NCI-H1048 (cell line): ENCODE data around the gene GUCA2B.

ENCODE experiments used
- DNase-seq: peaks from one replicate; lab custom pipeline; 2025; lab: John Stamatoyannopoulos, UW

The GUCA2B gene

DNA sequence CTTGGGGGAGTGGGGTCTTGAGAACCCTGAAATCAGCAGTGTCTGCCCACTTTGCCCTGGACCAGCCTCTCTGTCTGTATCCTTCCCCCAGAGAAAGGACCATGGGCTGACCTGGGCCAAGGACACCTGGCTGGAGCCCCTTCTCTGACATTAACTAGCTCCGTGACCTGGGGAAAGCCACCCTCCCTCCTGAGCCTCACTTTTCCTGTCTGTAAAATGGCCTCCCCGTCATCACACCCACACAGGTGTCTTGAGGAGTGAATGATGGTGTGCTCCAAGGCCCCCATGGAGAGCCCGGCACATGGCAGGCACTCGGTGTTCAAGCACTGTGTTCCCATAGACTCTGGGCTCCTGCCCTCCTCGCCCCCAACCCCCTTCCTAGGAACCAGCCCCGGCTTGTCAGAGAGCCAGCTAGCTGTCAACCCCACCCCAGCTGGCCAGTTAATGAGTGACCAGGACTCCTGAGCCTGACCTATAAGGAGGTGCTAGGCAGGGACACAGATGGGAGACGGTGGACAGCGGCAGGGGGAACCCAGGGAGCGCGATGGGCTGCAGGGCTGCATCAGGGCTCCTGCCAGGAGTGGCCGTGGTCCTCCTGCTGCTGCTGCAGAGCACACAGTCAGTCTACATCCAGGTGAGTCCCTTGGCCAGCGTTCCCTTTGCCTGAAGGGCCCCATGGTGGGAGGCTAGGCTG lies at the start of gene GUCA2B:
Gene GUCA2B (plus strand): TSS at position 504 of the 694 bp plus-strand sequence. CDS start 41 bp downstream, at position 545.
- DNase-seq, result no peak

DNA sequence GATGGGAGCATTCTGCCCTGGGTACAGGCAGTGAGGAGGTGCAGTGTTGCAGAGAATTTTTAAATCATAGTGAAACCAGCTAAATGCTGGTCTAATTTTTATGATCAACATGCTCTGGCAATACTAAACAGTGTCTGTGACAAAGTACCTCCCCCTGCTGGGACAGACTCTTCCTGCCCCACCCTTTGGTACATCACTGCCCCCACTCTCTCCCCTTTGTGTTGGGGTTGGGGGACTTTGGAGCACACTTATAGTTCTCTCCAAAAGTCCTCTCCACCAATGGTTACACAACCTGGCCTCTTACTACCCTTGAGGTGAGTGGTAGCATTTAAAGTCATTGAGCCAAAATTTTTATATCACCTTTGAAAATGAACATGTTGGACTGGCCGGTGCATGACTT lies 48.2 kb upstream of the GUCA2B start:
- DNase-seq, result no peak

DNA sequence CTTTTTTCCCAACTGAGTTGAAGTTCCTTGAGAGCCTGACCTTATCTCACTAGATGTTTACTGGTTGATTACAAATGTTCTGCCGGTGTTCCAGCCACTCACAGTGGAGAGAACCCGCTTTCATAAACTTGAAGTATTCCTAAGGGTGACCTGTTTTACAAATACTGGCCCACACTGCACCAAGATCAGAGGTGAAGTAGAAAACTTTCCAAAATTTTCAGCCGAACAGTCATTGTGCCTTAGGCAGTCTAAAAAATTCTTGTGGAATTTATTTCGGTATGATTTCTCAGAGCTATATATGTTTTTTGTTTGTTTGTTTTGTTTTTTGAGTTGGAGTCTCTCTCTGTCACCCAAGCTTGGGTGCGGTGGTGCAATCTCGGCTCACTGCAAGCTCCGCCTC lies 44.9 kb upstream of the GUCA2B start:
- no peak for DNase-seq

- DNase-seq, result no peak
These were observed 43.6 kb upstream of the GUCA2B start for GRCh38 chr1:42109600-42109999.

GRCh38 chr1:42114229-42114628 lies 39.0 kb upstream of the GUCA2B start:
- no peak for DNase-seq

DNA sequence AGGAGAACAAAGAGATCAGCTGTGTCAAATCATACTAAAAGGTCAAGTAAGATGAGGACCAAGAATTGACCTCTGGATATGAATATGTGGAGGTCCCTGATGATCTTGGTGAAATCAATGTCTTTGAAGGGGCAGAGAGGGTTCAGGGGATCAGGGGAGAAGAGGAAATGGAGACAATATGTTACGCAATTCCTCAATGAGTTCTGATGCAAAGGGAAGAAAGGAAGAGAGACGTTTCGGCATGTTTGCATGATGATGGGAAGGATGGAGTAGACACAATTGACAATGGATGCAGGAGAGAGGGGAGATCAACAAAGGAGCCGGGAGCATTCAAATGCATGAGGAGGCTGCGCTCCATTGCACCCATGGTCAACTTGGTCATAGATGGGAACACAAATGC lies 36.0 kb upstream of the GUCA2B start:
- DNase-seq, result no peak

- DNase-seq, result no peak
These were observed 35.1 kb upstream of the GUCA2B start for GRCh38 chr1:42118125-42118524.

- DNase-seq, result no peak
These were observed 30.8 kb upstream of the GUCA2B start for GRCh38 chr1:42122408-42122807.

- DNase-seq, result no peak
These were observed 27.7 kb upstream of the GUCA2B start for GRCh38 chr1:42125552-42125951.

GRCh38 chr1:42127767-42128166 lies 25.4 kb upstream of the GUCA2B start:
- DNase-seq, result no peak

- no peak for DNase-seq
These were observed 24.7 kb upstream of the GUCA2B start for GRCh38 chr1:42128499-42128898.

DNA sequence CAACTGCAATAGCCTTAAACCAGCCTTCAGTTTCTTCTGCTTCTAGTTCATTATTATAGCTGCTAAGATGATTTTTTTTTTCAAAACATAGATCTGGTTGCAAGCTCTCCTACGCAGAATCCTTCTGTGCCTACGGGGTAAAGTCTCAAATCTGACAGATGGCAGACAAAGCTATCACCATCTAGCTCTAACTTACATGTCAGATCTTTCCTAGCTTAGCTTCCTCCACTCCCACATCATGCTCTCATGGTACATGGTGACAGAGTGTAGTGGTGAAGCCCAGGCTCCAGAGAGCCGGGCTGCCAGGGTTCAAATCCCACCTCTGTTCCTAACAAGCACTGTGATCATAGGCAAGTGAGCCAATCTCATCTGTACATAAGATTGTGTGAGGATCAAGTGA lies 24.2 kb upstream of the GUCA2B start:
- no peak for DNase-seq

- no peak for DNase-seq
These were observed 23.0 kb upstream of the GUCA2B start for GRCh38 chr1:42130061-42130660.

DNA sequence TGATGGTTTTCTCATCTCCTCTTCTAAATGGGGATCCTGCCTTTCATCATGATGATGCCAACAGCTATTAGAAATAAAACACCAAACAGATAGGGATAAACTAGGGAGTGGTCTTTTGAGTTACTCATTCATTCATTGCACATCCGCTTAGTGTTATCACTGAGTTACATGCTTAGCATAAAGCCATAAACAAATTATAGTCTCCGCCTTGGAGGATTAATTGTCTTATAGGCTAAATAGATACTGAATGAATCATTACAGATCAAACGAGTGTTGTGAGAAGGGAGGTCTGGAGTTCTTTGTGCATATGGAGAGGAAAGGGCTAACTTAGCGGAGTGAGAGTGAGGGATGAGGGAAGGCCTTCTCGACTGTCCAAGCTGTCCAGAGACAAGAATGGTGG lies 19.8 kb upstream of the GUCA2B start:
- no peak for DNase-seq

DNA sequence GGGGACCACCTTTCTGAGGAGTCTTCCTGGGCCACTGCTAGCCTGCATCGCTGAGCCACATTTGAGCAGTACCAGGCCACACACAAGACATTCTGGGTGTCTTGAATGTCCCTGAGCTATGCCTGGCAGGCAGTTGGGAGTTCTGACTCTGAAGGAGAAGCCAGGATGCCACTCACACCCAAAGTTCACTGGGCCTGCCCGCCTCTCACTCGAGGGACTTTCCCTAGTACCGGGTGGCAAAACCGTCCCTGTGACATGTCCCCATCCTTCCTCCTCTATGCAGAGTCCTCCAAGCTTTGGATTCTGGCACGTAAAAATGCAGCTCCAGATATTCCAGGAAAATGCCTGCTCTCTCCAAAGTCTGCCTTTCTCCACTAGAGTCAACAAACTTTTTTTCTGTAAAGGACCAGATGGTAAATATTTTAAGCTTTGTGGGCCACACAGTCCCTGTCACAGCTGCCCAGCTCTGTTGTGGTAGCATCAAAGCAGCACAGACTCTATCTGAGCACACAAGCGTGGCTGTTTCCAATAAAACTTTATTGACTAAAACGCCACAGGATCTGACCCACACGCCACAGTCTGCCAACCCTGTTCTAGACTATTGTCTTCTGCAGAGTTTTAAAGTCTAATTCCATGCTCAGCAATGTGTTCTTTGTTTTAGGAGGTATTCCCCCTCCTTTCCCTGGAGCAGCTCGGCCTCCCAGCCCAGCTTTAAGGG lies 19.2 kb upstream of the GUCA2B start:
- no peak for DNase-seq

DNA sequence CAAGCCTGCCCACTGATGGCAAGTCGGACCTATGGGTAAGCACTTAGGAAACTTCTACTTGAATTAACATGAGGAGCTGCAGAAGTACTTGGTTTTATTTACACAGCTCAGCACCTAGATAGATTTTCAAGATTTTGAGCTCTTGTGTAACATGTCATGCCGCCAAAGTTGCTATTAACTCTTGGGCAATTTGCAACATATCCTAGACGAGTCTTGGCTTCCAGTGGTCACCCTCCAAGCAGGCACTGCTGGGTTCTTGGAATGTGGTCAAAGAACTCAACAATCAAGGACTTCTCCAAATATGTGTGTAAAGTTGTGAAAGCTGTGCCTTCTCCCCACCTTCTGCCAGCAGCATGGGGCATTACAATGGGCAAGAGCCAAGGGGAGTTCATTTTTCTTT lies 17.8 kb upstream of the GUCA2B start:
- no peak for DNase-seq

- DNase-seq, result no peak
These were observed 16.7 kb upstream of the GUCA2B start for GRCh38 chr1:42136466-42136865.

GRCh38 chr1:42137766-42138165 lies 15.4 kb upstream of the GUCA2B start:
- DNase-seq, result no peak

- DNase-seq, result no peak
These were observed 14.6 kb upstream of the GUCA2B start for GRCh38 chr1:42138586-42138985.

DNA sequence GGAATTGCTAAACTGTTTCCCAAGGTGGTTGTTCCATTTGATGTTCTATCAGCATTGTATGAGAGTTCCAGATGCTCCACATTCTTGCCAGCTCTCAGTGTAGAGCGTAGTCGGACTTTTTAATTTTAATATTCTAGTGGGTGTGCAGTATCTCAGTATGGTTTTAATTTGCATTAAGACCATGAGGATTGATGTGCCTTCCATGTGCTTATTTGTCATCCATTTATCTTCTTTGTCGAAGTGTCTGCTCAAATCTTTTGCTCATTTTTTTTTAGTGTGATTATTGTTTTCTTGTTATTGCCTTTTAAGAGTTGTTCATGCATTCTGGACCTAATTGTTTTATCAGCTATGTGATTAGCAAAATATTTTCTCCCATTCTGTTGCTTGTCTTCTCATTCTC lies 13.8 kb upstream of the GUCA2B start:
- no peak for DNase-seq

DNA sequence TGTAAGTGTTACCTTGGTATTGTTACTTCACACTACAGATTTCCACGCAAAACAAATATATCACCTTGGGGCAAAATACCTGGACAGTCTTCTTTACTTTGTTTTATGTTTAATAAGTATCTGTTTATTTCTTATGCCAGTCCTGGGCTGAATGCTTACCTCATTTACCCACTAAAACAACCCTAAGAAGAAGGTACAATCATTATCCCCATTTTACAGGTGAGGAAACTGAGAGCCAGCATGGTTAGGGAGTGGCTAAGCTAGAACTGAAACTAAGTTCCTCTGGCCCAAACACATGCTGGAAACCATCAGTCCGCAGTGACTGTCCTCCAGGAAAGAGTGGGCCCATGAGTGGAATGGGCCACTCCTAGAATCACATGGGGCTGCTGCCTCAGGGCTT lies 13.0 kb upstream of the GUCA2B start:
- no peak for DNase-seq

DNA sequence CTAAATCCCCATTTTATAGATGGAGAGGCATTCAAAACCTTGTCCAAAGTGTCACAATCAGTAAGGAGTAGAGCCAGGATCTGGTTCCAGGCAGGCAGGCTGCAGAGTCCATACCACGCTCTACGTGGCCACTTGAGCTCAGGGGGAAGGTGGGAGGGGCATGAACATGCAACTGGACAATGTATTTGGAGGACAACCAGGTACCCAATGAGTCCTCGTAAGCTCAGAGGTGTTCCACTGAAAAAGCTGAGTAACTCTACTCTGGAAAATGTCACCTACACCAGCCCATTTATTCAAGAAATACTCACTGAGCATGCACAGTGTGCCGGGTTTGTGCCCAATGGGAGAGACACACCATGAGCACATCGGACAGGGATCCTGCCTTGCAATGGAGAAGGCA lies 11.2 kb upstream of the GUCA2B start:
- DNase-seq, result no peak

DNA sequence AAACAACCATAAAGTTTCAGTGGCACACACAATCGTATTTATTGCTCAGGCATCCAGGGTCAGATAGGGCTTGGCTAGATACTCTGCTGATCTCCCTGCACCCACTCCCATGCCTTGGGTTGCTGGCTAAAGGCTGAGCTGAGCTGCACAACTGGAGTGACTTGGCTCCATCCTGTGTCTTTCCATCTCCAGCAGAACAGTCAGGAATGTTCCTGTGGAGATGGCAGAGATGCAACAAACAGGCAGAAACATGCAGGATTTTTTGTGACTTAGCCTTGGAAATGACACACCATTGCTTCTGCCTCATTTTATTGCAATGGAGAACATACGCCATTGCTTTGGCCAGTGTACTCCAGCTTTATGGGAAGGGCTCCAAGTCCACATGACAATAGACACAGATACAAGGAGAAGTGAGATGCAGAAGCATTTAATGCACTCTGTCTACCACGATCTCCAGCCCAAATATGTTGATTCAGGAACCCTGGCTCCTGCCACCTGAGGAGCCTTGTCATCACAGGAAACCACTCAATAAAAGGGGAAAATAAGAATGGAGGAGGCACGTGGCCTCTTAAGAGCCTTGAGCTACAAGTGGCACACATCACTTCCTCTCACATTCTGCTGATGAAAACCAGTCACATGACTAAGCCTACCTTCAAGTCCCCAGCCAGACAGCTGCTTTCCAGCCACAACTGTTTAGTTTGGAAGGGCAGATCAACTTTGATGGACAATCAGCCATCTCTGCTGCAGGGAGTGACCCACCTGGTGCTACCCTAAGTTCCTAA lies 10.1 kb upstream of the GUCA2B start:
- no peak for DNase-seq
